ENCODE results near the gene WNT11. TPM values are rescaled to one million over a fixed set of nuclear protein-coding genes. Genes with fewer than 3 reads are reported as not detected.

Gene WNT11
- total and polyA plus RNA-seq, 2 donors from 2014 or later, result 0.80 to 2.2 TPM

DNA sequence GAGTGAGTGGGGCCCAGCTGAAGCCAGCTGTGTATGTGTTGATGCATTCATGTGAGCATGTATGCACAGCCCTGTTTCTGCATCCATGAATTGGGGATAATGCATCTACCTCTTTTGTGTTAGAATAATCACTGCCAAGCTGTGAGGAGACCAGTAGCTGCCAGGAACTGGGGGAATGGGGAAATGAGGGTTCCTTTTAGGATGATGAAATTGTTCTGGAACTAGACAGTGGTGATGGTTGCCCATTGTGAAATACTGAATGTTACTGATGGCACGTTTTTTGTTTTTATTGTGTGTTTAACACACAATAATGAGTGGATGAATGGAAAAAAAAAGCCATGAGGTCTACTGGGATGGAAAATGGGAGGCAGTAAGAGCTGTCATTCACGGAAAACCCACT is 45.3 kb upstream of the WNT11 start:
- no peak overlapping the region for H3K4me3 ChIP-seq (ENCODE audit: low read length in 3 of 3)
- TF ChIP-seq, protein P1, sequence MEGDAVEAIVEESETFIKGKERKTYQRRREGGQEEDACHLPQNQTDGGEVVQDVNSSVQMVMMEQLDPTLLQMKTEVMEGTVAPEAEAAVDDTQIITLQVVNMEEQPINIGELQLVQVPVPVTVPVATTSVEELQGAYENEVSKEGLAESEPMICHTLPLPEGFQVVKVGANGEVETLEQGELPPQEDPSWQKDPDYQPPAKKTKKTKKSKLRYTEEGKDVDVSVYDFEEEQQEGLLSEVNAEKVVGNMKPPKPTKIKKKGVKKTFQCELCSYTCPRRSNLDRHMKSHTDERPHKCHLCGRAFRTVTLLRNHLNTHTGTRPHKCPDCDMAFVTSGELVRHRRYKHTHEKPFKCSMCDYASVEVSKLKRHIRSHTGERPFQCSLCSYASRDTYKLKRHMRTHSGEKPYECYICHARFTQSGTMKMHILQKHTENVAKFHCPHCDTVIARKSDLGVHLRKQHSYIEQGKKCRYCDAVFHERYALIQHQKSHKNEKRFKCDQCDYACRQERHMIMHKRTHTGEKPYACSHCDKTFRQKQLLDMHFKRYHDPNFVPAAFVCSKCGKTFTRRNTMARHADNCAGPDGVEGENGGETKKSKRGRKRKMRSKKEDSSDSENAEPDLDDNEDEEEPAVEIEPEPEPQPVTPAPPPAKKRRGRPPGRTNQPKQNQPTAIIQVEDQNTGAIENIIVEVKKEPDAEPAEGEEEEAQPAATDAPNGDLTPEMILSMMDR (IDR thresholded peaks at IDR 0.05; ENCODE audit: borderline replicate concordance, extremely low read depth, insufficient read depth), result no peak
- no peak overlapping the region for H3K27ac ChIP-seq (ENCODE audit: low read depth in 2 of 2, low read length in 2 of 2)
- no peaks in the 10 kb centered on the region for H3K4me1 ChIP-seq (ENCODE audit: control insufficient read depth in 2 of 3, insufficient read depth in 2 of 3, low read depth in 1 of 3, low read length in 3 of 3)
- DNase-seq, result no peak
- H3K9ac ChIP-seq (ENCODE audit: low read length in 3 of 3), result no peak overlapping the region
- no peak for FAIRE-seq
- no peaks in the 10 kb centered on the region for H3K36me3 ChIP-seq (ENCODE audit: control insufficient read depth in 2 of 3, insufficient read depth in 3 of 3, low read length in 3 of 3)
- intact Hi-C loops (cut with DNase I), result no loop called here
- H3K9me3 ChIP-seq (ENCODE audit: control insufficient read depth in 2 of 3, insufficient read depth in 1 of 3, low read length in 3 of 3), result peaks cover 0 to 4% (median 0%) of the 10 kb centered on the region in 3 donors
- H3K27me3 ChIP-seq (ENCODE audit: control insufficient read depth, insufficient read depth, low read length), result no peaks in the 10 kb centered on the region

DNA sequence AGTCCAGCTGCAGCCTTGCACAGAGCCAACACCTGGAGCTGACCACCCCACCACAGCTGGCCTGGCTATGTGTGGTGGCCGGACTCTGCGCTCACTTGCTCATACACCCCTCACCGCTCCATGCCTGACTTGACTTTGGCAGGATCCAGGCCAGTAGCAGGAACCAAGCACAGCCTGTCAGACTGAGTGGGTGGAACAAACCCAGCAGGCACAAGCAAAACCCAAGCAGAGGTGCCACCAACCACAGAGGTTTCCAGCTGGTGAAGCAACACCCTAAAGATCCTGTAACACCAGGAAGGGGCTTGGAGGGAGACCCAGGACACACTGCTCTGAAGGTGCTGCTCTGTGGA is 44.9 kb upstream of the WNT11 start:
- no peak overlapping the region for H3K27ac ChIP-seq (ENCODE audit: low read depth in 2 of 2, low read length in 2 of 2)
- H3K4me3 ChIP-seq (ENCODE audit: low read length in 3 of 3), result no peak overlapping the region
- DNase-seq (peak in 1 of 5 donors; percentile 45), FAIRE-seq (no peak)
- no peaks in the 10 kb centered on the region for H3K36me3 ChIP-seq (ENCODE audit: control insufficient read depth in 2 of 3, insufficient read depth in 3 of 3, low read length in 3 of 3)
- TF ChIP-seq, protein P1 (IDR thresholded peaks at IDR 0.05; ENCODE audit: borderline replicate concordance, extremely low read depth, insufficient read depth), result no peak
- intact Hi-C loops (cut with DNase I), result no loop called here
- no peaks in the 10 kb centered on the region for H3K27me3 ChIP-seq (ENCODE audit: control insufficient read depth, insufficient read depth, low read length)
- H3K9me3 ChIP-seq (ENCODE audit: control insufficient read depth in 2 of 3, insufficient read depth in 1 of 3, low read length in 3 of 3), result peaks cover 0 to 4% (median 0%) of the 10 kb centered on the region in 3 donors
- H3K4me1 ChIP-seq (ENCODE audit: control insufficient read depth in 2 of 3, insufficient read depth in 2 of 3, low read depth in 1 of 3, low read length in 3 of 3), result no peaks in the 10 kb centered on the region
- no peak overlapping the region for H3K9ac ChIP-seq (ENCODE audit: low read length in 3 of 3)

DNA sequence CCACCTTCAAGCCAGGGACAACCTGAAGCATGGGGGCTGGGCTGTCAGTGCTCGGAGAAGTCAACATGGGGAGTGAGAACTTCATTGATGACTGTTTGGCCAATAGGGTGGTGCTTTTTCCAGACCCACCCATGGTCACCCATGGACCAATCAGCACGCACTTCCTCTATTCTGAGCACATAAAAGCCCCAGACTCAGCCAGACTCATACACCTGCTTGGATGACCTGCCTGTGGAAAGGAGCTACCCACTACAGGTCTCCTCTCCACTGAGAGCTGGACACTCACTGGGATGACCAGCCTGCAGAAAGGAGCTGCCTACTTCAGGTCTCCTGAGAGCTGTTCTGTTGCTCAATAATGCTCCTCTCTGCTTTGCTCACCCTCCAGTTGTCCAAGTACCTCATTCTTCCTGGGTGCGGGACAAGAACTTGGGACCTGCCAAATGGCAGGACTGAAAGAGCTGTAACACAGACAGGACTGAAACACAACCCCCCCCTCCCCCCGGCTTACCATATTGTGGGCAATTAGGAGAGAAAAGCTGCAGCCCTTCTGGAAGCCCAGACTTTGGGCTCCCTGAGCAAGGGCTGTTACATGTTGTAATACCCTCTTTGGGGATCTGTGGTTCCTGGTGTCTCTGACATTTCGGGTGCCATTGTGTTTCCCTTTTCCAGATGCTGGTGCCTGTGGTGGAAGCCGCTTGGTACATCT is 44.4 kb upstream of the WNT11 start:
- intact Hi-C loops (cut with DNase I), result no loop called here
- Histone ChIP-seq H3K36me3 (ENCODE audit: control insufficient read depth in 2 of 3, insufficient read depth in 3 of 3, low read length in 3 of 3) (no peaks in the 10 kb centered on the region), H3K9ac (ENCODE audit: low read length in 3 of 3) (no peak overlapping the region), H3K4me1 (ENCODE audit: control insufficient read depth in 2 of 3, insufficient read depth in 2 of 3, low read depth in 1 of 3, low read length in 3 of 3) (no peaks in the 10 kb centered on the region), H3K27ac (ENCODE audit: low read depth in 2 of 2, low read length in 2 of 2) (no peak overlapping the region), H3K4me3 (ENCODE audit: low read length in 3 of 3) (no peak overlapping the region), H3K9me3 (ENCODE audit: control insufficient read depth in 2 of 3, insufficient read depth in 1 of 3, low read length in 3 of 3) (peaks cover 0 to 4% (median 0%) of the 10 kb centered on the region in 3 donors), H3K27me3 (ENCODE audit: control insufficient read depth, insufficient read depth, low read length) (no peaks in the 10 kb centered on the region)
- FAIRE-seq, result no peak
- TF ChIP-seq, protein P1 (IDR thresholded peaks at IDR 0.05; ENCODE audit: borderline replicate concordance, extremely low read depth, insufficient read depth), result no peak
- peak in 1 of 5 donors; percentile 27 for DNase-seq
